Measurements from ENCODE around the gene RNGTT.

- no peak; the same call in 1 of the 2 replicates for TF ChIP-seq CTCF (conservative IDR thresholded peaks at IDR 0.05)
- no peak for TF ChIP-seq EZH2 (IDR thresholded peaks at IDR 0.05; ENCODE audit: low read depth)
Observed at GRCh38 chr6:88919032-88919431, 44.4 kb downstream of the RNGTT start.
